Keratinocyte (primary cell): ENCODE data around the gene APOBR. TPM values are rescaled to one million over a fixed set of nuclear protein-coding genes. Genes with fewer than 3 reads are reported as not detected.

Experiments used
- DNase-seq: peaks from one replicate; pipeline ENCODE4 v3.0.0-alpha.2; 2011; ENCODE audit warnings: low read depth, missing footprints, low spot score
- FAIRE-seq: peaks from 2 replicates; lab custom pipeline; 2011; peaks lifted over from hg19 to GRCh38; lab: Jason Lieb, UNC
- H2AFZ ChIP-seq: 2 replicates; pipeline ENCODE4 v1.6.0; 2012; ENCODE audit warnings: low read length, control low read depth, inconsistent platforms; ENCODE audit not compliant: control insufficient read depth
- H3K27ac ChIP-seq: 2 replicates; pipeline ENCODE4 v1.5.1; 2011; ENCODE audit warnings: low read length; ENCODE audit not compliant: control insufficient read depth, insufficient read depth
- H3K27me3 ChIP-seq: 3 replicates; pipeline ENCODE4 v1.6.0; 2011; ENCODE audit warnings: low read length; ENCODE audit not compliant: control insufficient read depth, insufficient read depth; ENCODE audit errors: extremely low read depth
- H3K36me3 ChIP-seq, 2 experiments: 2 replicates in 1 of 2; 3 replicates in 1 of 2; pipeline ENCODE4 v1.5.1; 2011; ENCODE audit warnings: low read length in 2 of 2, mild to moderate bottlenecking in 1 of 2; ENCODE audit not compliant: control insufficient read depth in 2 of 2, insufficient read depth in 2 of 2; ENCODE audit errors: extremely low read depth in 1 of 2
- H3K4me1 ChIP-seq: 3 replicates; pipeline ENCODE4 v1.5.1; 2011; ENCODE audit warnings: low read length; ENCODE audit not compliant: control insufficient read depth, insufficient read depth; ENCODE audit errors: extremely low read depth
- H3K4me2 ChIP-seq: 3 replicates; pipeline ENCODE4 v1.6.0; 2011; ENCODE audit warnings: low read depth, low read length; ENCODE audit not compliant: control insufficient read depth, insufficient read depth; ENCODE audit errors: extremely low read depth
- H3K4me3 ChIP-seq, 3 experiments: fragments of 200-600 bp in 1 of 3; sonication (generic) in 1 of 3; 2 replicates in 2 of 3; 3 replicates in 1 of 3; pipeline ENCODE4 v1.5.1; 2011 to 2016; ENCODE audit warnings: low read length in 3 of 3, mild to moderate bottlenecking in 3 of 3, control low read depth in 2 of 3, inconsistent platforms in 1 of 3, low read depth in 1 of 3, mixed read lengths in 1 of 3, mixed run types in 1 of 3, moderate library complexity in 1 of 3; ENCODE audit not compliant: control insufficient read depth in 2 of 3, insufficient read depth in 2 of 3; ENCODE audit errors: extremely low read depth in 1 of 3
- H3K79me2 ChIP-seq: 2 replicates; pipeline ENCODE4 v1.6.0; 2012; ENCODE audit warnings: low read length; ENCODE audit not compliant: control insufficient read depth, insufficient read depth
- H3K9ac ChIP-seq: 3 replicates; pipeline ENCODE4 v1.6.0; 2011; ENCODE audit warnings: low read length; ENCODE audit not compliant: control insufficient read depth, insufficient read depth; ENCODE audit errors: extremely low read depth
- H3K9me1 ChIP-seq: 3 replicates; pipeline ENCODE4 v1.6.0; 2011; ENCODE audit warnings: low read length; ENCODE audit not compliant: control insufficient read depth, insufficient read depth; ENCODE audit errors: extremely low read depth
- H3K9me3 ChIP-seq: 2 replicates; pipeline ENCODE4 v1.5.1; 2012; ENCODE audit warnings: low read depth, low read length; ENCODE audit not compliant: control insufficient read depth
- H4K20me1 ChIP-seq: 3 replicates; pipeline ENCODE4 v1.6.0; 2011; ENCODE audit warnings: low read length; ENCODE audit not compliant: control insufficient read depth, insufficient read depth; ENCODE audit errors: extremely low read depth
- EZH2 ChIP-seq: IDR thresholded peaks from one replicate; pipeline ENCODE4 v1.6.1; 2012; ENCODE audit warnings: inconsistent platforms, mild to moderate bottlenecking, low read length, moderate library complexity
- dilution Hi-C: fragments of 300-500 bp; cut with MboI; formaldehyde crosslinking; loops from one replicate; pipeline ENCODE4 v1.7.0; 2020; ENCODE audit warnings: low sequenced_read_pairs; ENCODE audit not compliant: extremely low pct_ligation_motif_present
- polyA plus RNA-seq, 5 experiments: library from polyadenylated mRNA; depleted of rRNA in 3 of 5; stranded (reverse) in 3 of 5; stranded (forward) in 1 of 5; unstranded in 1 of 5; fragments of >200 nt; gene quantifications; 1 replicate in 1 of 5; 2 replicates in 3 of 5; 3 replicates in 1 of 5; pipeline versions ENCODE4 v1.2.1 to v1.2.3, GENCODE V29; 2011 to 2012; ENCODE audit warnings: missing spikeins in 2 of 5, low read depth in 1 of 5, low replicate concordance in 1 of 5
- TF ChIP-seq, protein P1 (sequence below), 3 experiments: IDR thresholded peaks in 1 of 3; conservative IDR thresholded peaks in 1 of 3; optimal IDR thresholded peaks in 1 of 3; 2 replicates in 2 of 3; 3 replicates in 1 of 3; pipeline versions ENCODE3 to v1.5.1; 2011; ENCODE audit warnings: low read length in 3 of 3, mild to moderate bottlenecking in 3 of 3, moderate library complexity in 2 of 3, control low read depth in 1 of 3, inconsistent platforms in 1 of 3; ENCODE audit not compliant: insufficient read depth in 2 of 3; ENCODE audit errors: extremely low read depth in 1 of 3

The APOBR gene
- polyA plus RNA-seq, 1 donor (not counting 4 experiments of a cell fraction or from before 2014, with no cell fraction given): 0.04 TPM

GRCh38 chr16:28537076-28537475, 42.6 kb downstream of the APOBR start:
- Histone ChIP-seq H3K4me2 (peak overlapping the region; percentile 96), H3K9me3 (no peaks in the 10 kb centered on the region), H3K79me2 (peaks cover 12% of the 10 kb centered on the region), H2AFZ (no peak overlapping the region), H3K27me3 (no peaks in the 10 kb centered on the region), H3K4me1 (peaks cover 30% of the 10 kb centered on the region), H3K9me1 (no peaks in the 10 kb centered on the region), H3K36me3 (peaks cover 0 to 8% of the 10 kb centered on the region in 2 experiments), H3K4me3 (peak overlapping the region; percentile 52 to 84 (median 76)), H3K9ac (peak overlapping the region; percentile 91), H3K27ac (peak overlapping the region; percentile 84), H4K20me1 (no peaks in the 10 kb centered on the region)
- dilution Hi-C loops: no loop called here
- DNase-seq (peak; percentile 79), FAIRE-seq (peak; percentile 93)
- TF ChIP-seq, protein P1, sequence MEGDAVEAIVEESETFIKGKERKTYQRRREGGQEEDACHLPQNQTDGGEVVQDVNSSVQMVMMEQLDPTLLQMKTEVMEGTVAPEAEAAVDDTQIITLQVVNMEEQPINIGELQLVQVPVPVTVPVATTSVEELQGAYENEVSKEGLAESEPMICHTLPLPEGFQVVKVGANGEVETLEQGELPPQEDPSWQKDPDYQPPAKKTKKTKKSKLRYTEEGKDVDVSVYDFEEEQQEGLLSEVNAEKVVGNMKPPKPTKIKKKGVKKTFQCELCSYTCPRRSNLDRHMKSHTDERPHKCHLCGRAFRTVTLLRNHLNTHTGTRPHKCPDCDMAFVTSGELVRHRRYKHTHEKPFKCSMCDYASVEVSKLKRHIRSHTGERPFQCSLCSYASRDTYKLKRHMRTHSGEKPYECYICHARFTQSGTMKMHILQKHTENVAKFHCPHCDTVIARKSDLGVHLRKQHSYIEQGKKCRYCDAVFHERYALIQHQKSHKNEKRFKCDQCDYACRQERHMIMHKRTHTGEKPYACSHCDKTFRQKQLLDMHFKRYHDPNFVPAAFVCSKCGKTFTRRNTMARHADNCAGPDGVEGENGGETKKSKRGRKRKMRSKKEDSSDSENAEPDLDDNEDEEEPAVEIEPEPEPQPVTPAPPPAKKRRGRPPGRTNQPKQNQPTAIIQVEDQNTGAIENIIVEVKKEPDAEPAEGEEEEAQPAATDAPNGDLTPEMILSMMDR (optimal IDR thresholded peaks at IDR 0.05 in 1 of 3, IDR thresholded peaks at IDR 0.05 in 1 of 3, conservative IDR thresholded peaks at IDR 0.05 in 1 of 3; ENCODE audit: extremely low read depth in 1 of 3, insufficient read depth in 2 of 3, low read length in 3 of 3): no peak
- TF ChIP-seq EZH2: no peak

DNA sequence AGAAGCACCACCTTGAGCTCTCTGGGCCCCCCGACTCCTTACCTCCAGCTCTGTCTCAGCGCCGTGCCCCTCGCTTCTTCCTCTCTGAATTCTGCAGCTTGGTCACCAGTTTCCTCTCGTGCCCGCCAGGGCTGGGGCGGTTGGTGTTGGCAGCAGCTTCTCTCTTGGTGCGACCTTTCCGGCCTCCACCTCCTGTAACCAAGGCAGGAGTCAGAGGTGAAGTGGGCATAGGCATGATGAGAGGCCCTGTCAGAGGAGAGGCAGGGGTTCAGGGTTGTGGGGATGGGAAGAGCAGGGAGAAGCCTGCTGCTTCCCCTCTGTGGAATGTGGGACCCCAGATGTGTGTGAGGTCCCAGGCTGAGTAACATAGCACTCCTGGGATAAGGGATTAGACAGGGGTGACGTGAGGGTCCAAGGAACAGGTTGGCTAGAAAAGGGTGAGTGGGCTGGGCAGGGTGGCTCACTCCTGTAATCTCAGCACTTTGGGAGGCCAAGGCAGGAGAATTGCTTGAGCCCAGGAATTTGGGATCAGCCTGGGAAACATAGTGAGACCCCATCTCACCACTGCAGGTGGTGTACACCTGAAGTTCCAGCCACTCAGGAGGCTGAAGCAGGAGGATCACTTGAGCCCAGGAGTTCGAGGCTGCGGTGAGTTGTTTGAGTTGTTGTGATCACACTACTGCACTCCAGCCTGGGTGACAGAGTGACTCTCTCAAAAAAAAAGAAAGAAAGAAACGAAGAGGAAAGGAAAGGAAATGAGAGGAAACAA, 43.7 kb downstream of the APOBR start:
- Histone ChIP-seq H3K4me3 (peak overlapping the region; percentile 52 to 84 (median 76)), H4K20me1 (no peaks in the 10 kb centered on the region), H3K9ac (peak overlapping the region; percentile 91), H3K4me1 (peaks cover 35% of the 10 kb centered on the region), H3K9me3 (no peaks in the 10 kb centered on the region), H3K9me1 (no peaks in the 10 kb centered on the region), H3K4me2 (peak overlapping the region; percentile 96), H3K27me3 (no peaks in the 10 kb centered on the region), H3K27ac (peak overlapping the region; percentile 84), H3K79me2 (peaks cover 12% of the 10 kb centered on the region), H2AFZ (peak overlapping the region; percentile 97), H3K36me3 (peaks cover 0 to 8% of the 10 kb centered on the region in 2 experiments)
- TF ChIP-seq, protein P1 (optimal IDR thresholded peaks at IDR 0.05 in 1 of 3, IDR thresholded peaks at IDR 0.05 in 1 of 3, conservative IDR thresholded peaks at IDR 0.05 in 1 of 3; ENCODE audit: extremely low read depth in 1 of 3, insufficient read depth in 2 of 3, low read length in 3 of 3): no peak
- no peak for TF ChIP-seq EZH2
- dilution Hi-C loops: no loop called here
- FAIRE-seq: no peak
- no peak for DNase-seq
